Heart left ventricle (tissue), 16 donors: ENCODE data around the gene SZT2. TPM values are rescaled to one million over a fixed set of nuclear protein-coding genes. Genes with fewer than 3 reads are reported as not detected.

Experiments
- ATAC-seq, 4 donors: fragments of 200-7000 bp; cut with Tn5 transposase; one replicate each; pipeline ENCODE4 v1.9.1; 2020 to 2022; ENCODE audit warnings: moderate library complexity in 4 of 4, mild to moderate bottlenecking in 3 of 4, moderate number of reproducible peaks in 1 of 4
- DNase-seq, 5 donors: peaks; one replicate each; pipeline ENCODE4 v3.0.0-alpha.2; 2020
- H3K27ac ChIP-seq, 12 donors: fragments of 200-600 bp; sonication (generic) in 4 of 12; one replicate each; pipeline versions ENCODE4 v1.5.0 to v1.8.0; 2016 to 2022; ENCODE audit warnings: mild to moderate bottlenecking in 2 of 12
- H3K27me3 ChIP-seq, 9 donors: fragments of 200-600 bp; sonication (generic) in 2 of 9; one replicate each; pipeline versions ENCODE4 v1.5.1 to v1.8.0; 2016 to 2022; ENCODE audit warnings: mild to moderate bottlenecking in 3 of 9
- H3K36me3 ChIP-seq, 9 donors: fragments of 200-600 bp; sonication (generic) in 2 of 9; one replicate each; pipeline versions ENCODE4 v1.5.0 to v1.8.0; 2018 to 2022; ENCODE audit warnings: mild to moderate bottlenecking in 2 of 9
- H3K4me1 ChIP-seq, 12 donors: fragments of 200-600 bp; sonication (generic) in 4 of 12; one replicate each; pipeline versions ENCODE4 v1.5.0 to v1.8.0; 2016 to 2022; ENCODE audit warnings: mild to moderate bottlenecking in 3 of 12
- H3K4me3 ChIP-seq, 12 donors: fragments of 200-600 bp; sonication (generic) in 4 of 12; one replicate each; pipeline versions ENCODE4 v1.5.0 to v1.8.0; 2017 to 2022; ENCODE audit warnings: mild to moderate bottlenecking in 9 of 12, moderate library complexity in 4 of 12
- H3K9me3 ChIP-seq, 12 donors: fragments of 200-600 bp; sonication (generic) in 4 of 12; one replicate each; pipeline versions ENCODE4 v1.5.0 to v1.8.0; 2016 to 2022; ENCODE audit warnings: mild to moderate bottlenecking in 1 of 12
- CTCF ChIP-seq, 12 donors: fragments of 200-600 bp; sonication (generic) in 4 of 12; IDR thresholded peaks; one replicate each; pipeline versions ENCODE4 v1.5.0 to v1.8.0; 2018 to 2022; ENCODE audit warnings: antibody characterized with exemption in 12 of 12, mild to moderate bottlenecking in 5 of 12
- POLR2A ChIP-seq, 2 donors: fragments of 450-650 bp; IDR thresholded peaks; one replicate each; pipeline ENCODE4 v1.6.1; 2017; ENCODE audit warnings: antibody characterized with exemption in 2 of 2, mild to moderate bottlenecking in 2 of 2, moderate library complexity in 2 of 2
- WGBS, 4 donors: extraction: QIAGEN DNeasy Blood & Tissue Kit in 2 of 4; methylation state at CpG; one replicate each; pipeline versions ENCODE4 v1.1.5 to v1.1.7; 2013 to 2018; 5-methylcytosine and 5-hydroxymethylcytosine counted together
- intact Hi-C, 10 donors: fragments of 100-400 bp; cut with DNase I; formaldehyde crosslinking; loops; one replicate each; pipeline versions ENCODE4 v1.11.1 to v1.14.2; 2022
- polyA plus RNA-seq, 2 donors: library from polyadenylated mRNA; stranded (reverse); fragments of 200-250 nt; gene quantifications; one replicate each; pipeline ENCODE4 v1.2.3, GENCODE V29; 2013
- total RNA-seq, 9 donors: library from RNA; depleted of rRNA in 2 of 9; stranded (reverse); fragments of >200 nt in 2 of 9; fragmentation: NEBNext Ultra II Directional in 3 of 9; extraction: Animal tissue kit (Norgen Biotek cat#: 25700) in 3 of 9; gene quantifications; one replicate each; pipeline versions ENCODE4 v1.1.0 to v1.2.4, GENCODE V29; 2016 to 2023
- donor health status: ischemic (EF 13 %, LVEDD 7.1; RV severe dilation, severe dysfunction).
- donor health status: healthy with polysubstance abuse.
- donor health status: DM: no; HTN: yes; CAD: no.
- donor health status: DM: no; HTN: no; CAD: no.
- donor health status: ischemic (EF 25% LVEDD 6.9; RV normal size, moderate dysfunction).
- donor health status: ischemic (EF 25% LVEDD 5.7; RV mildly dilated, moderate dysfunction).
- donor health status: healthy.
- donor health status: DM: yes; HTN: yes; CAD: no.
- donor health status: ischemic (EF 35%, LVEDD 5.7; RV mildly dilated, moderate dysfunction).
- donor health status: nonischemic (EF 11% LVEDD 7.7; RV severe dilation, severe dysfunction).
- donor health status: DM: yes; HTN: yes; CAD: no.
- donor health status: PGD.
- donor health status: ischemic (EF 29% LVEDD 5.4; RV normal size, mild dysfunction).
- donor health status: nonischemic (EF 23%, LVEDD 6.1; RV moderate dilation, normal function).

The SZT2 gene
- total and polyA plus RNA-seq, 11 donors: 13.1 to 39.7 (median 24.4) TPM

DNA sequence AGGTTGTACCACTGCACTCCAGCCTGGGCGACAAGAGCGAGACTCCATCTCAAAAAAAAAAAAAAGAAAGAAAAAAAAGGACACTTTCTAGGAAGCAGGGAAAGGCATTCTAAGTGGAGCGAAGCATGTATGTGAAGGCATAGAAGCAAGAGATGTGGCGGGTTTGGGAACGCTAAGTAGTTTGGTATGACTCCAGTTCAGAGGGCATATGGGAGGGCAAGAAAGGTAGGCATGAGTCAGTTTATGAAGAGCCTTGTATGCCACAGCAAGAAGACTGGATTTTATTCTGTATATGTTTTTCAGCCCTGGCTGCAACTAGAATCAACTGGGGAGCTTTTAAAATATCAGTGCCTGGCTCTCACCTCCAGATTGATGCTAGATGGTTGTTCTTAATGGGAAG lies 17.5 kb upstream of the SZT2 start:
- Histone ChIP-seq H3K4me1 (peaks cover under 1 to 33% (median 15%) of the 10 kb centered on the region in 12 donors), H3K9me3 (no peaks in the 10 kb centered on the region), H3K27ac (peak overlapping the region in 9 of 12 donors; percentile 19 to 71 (median 47)), H3K36me3 (peaks cover 0 to 12% (median 0%) of the 10 kb centered on the region in 9 donors), H3K27me3 (no peaks in the 10 kb centered on the region), H3K4me3 (no peak overlapping the region)
- intact Hi-C loops: no loop called here
- ATAC-seq: no peak
- WGBS, 4 donors: 95 to 98% (median 97%) methylated on average over 5 of the region's 5 CpGs
- no peak for DNase-seq
- TF ChIP-seq POLR2A (IDR thresholded peaks at IDR 0.05) (no peak), CTCF (IDR thresholded peaks at IDR 0.05) (no peak)

GRCh38 chr1:43373066-43373940 lies 16.4 kb upstream of the SZT2 start:
- Histone ChIP-seq H3K4me1 (peaks cover 0 to 31% (median 14%) of the 10 kb centered on the region in 12 donors), H3K4me3 (no peak overlapping the region), H3K27me3 (no peaks in the 10 kb centered on the region), H3K27ac (peak overlapping the region in 10 of 12 donors; percentile 19 to 71 (median 52)), H3K36me3 (peaks cover 0 to 17% (median 3%) of the 10 kb centered on the region in 9 donors), H3K9me3 (no peaks in the 10 kb centered on the region)
- DNase-seq (peak in 2 of 5 donors; percentile 40 to 48), ATAC-seq (peak in 2 of 4 donors; percentile 46 to 47)
- TF ChIP-seq CTCF (IDR thresholded peaks at IDR 0.05) (no peak), POLR2A (IDR thresholded peaks at IDR 0.05) (peak in 1 of 2 donors; percentile 14)
- 33 to 50% (median 44%) methylated on average over 4 of the region's 4 CpGs for WGBS, 4 donors
- intact Hi-C loops: no loop called here

GRCh38 chr1:43376723-43377235 lies 12.9 kb upstream of the SZT2 start:
- Histone ChIP-seq H3K4me1 (peaks cover 3 to 29% (median 8%) of the 10 kb centered on the region in 12 donors), H3K27ac (no peak overlapping the region), H3K4me3 (no peak overlapping the region), H3K36me3 (peaks cover 0 to 40% (median 19%) of the 10 kb centered on the region in 9 donors), H3K9me3 (no peaks in the 10 kb centered on the region), H3K27me3 (no peaks in the 10 kb centered on the region)
- TF ChIP-seq CTCF (IDR thresholded peaks at IDR 0.05) (no peak), POLR2A (IDR thresholded peaks at IDR 0.05) (no peak)
- WGBS, 4 donors: 91 to 96% (median 94%) methylated on average over 7 of the region's 7 CpGs
- ATAC-seq (no peak), DNase-seq (no peak)
- intact Hi-C loops: no loop called here

DNA sequence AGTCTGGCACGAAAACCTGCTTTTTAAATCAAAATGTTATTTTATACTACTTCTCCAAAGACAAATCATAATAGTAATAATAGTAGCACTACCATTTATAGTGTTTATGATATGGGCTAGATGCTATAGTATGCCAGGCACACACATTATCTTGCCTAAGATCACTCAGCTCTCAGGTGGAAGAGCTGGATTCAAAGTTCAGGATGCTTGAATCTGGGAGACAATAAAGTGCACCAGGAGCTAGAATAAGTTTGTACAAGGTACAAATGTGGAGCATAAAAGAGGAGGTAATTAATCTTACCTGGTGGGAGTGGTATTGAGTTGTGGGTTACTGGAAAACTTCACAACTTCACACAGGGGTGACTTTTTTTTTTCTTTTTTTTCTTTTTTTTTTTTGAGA lies 11.9 kb upstream of the SZT2 start:
- TF ChIP-seq CTCF (IDR thresholded peaks at IDR 0.05) (no peak), POLR2A (IDR thresholded peaks at IDR 0.05) (no peak)
- Histone ChIP-seq H3K9me3 (no peaks in the 10 kb centered on the region), H3K36me3 (peaks cover 0 to 50% (median 29%) of the 10 kb centered on the region in 9 donors), H3K4me1 (peaks cover 3 to 36% (median 15%) of the 10 kb centered on the region in 12 donors), H3K27me3 (no peaks in the 10 kb centered on the region), H3K4me3 (no peak overlapping the region), H3K27ac (no peak overlapping the region)
- intact Hi-C loops: no loop called here
- DNase-seq (no peak), ATAC-seq (no peak)
- WGBS, 4 donors: 90 to 100% (median 95%) methylated on average over 1 of the region's 1 CpG
